Measurements from ENCODE around the gene SARM1. TPM values are rescaled to one million over a fixed set of nuclear protein-coding genes. Genes with fewer than 3 reads are reported as not detected.

The SARM1 gene
- total RNA-seq, 6 experiments from 2014 or later = 2.8 to 5.1 (median 3.9) TPM

DNA sequence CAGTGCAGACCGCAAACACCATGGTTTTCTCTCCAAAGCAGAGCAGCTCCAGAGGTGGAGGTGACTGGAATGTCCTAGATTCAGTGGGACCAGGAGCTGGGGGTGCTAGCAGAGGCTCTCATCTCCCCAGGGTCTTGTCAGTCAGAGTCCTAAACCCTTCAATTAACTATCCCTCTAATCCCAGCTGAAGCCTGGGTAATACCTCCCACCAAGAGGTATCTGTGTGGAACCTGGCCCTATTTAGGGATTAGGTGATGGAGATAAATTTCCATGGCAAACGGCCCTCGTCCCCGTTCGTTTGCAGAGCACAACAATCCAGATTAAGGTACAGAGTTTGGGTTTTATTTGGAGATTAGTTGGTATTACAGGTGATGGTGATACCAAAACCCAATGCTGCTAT lies 8.3 kb upstream of the SARM1 start:
- intact Hi-C loops (cut with DNase I) = no loop called here
- peaks cover 0 to 21% (median 3%) of the 10 kb centered on the region in 4 donors for H3K4me1 ChIP-seq
- peaks cover 0 to 49% (median 21%) of the 10 kb centered on the region in 4 donors for H3K36me3 ChIP-seq
- ATAC-seq (no peak), DNase-seq (no peak)
- H3K9me3 ChIP-seq = no peaks in the 10 kb centered on the region
- H3K27ac ChIP-seq = no peak overlapping the region
- H3K4me3 ChIP-seq = no peak overlapping the region
- TF ChIP-seq POLR2A (IDR thresholded peaks at IDR 0.05) = no peak
- TF ChIP-seq, protein P1, sequence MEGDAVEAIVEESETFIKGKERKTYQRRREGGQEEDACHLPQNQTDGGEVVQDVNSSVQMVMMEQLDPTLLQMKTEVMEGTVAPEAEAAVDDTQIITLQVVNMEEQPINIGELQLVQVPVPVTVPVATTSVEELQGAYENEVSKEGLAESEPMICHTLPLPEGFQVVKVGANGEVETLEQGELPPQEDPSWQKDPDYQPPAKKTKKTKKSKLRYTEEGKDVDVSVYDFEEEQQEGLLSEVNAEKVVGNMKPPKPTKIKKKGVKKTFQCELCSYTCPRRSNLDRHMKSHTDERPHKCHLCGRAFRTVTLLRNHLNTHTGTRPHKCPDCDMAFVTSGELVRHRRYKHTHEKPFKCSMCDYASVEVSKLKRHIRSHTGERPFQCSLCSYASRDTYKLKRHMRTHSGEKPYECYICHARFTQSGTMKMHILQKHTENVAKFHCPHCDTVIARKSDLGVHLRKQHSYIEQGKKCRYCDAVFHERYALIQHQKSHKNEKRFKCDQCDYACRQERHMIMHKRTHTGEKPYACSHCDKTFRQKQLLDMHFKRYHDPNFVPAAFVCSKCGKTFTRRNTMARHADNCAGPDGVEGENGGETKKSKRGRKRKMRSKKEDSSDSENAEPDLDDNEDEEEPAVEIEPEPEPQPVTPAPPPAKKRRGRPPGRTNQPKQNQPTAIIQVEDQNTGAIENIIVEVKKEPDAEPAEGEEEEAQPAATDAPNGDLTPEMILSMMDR (IDR thresholded peaks at IDR 0.05) = no peak
- H3K27me3 ChIP-seq = no peaks in the 10 kb centered on the region
- WGBS (ENCODE audit: insufficient coverage, low coverage, low lambda C conversion rate, missing lambda C conversion rate) = no CpG with 5 or more reads among the region's 5 CpGs

DNA sequence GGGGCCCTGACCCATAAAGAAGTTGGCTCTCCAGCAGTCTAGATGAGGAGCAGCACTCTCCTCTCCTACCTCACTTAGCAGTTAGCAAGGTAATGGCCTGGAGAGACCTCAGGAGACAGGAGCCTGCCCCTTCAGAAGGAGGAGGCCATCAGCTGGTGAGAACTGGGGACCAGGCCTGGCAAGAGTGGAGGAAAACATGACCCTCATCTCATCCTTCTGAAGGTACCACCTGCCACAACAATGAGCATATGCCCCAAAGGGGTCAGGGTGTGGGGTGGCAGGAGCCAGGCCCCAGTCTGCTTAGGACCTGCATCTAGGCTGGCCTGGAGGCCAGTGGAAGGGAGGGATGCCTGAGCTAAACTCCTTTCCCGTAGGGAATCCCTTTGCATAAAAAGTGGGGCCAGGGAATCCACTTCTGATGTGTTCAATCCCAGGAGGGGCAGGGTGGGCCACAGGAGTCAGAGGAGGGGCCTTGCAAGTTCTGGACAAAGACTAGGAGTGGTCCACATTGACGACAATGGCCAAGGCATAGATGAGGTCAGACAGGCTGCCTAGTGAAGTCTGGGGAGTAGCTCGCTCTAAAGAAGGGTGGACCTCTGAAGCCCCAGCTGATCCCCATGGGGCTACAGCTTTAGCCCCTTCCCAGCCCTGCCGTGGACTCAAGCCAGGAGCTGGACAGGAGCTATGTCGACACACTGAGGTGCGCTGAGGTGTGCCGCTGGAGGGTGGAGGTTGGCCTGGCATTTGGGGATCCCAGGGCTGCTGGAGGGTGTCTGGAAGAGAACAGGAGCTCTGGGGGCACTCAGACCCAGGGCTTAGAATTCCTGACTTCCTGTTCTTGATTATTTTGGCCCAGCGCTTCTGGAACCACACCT lies 7.5 kb upstream of the SARM1 start:
- peak in 1 of 3 donors; percentile 23 for DNase-seq
- ATAC-seq = no peak
- Histone ChIP-seq H3K9me3 (no peaks in the 10 kb centered on the region), H3K4me1 (peaks cover 0 to 16% (median 2%) of the 10 kb centered on the region in 4 donors), H3K36me3 (peaks cover 0 to 55% (median 25%) of the 10 kb centered on the region in 4 donors), H3K27me3 (no peaks in the 10 kb centered on the region), H3K27ac (no peak overlapping the region), H3K4me3 (no peak overlapping the region)
- WGBS (ENCODE audit: insufficient coverage, low coverage, low lambda C conversion rate, missing lambda C conversion rate) = 52% methylated on average over 3 of the region's 8 CpGs
- TF ChIP-seq, protein P1 (IDR thresholded peaks at IDR 0.05) = no peak
- TF ChIP-seq POLR2A (IDR thresholded peaks at IDR 0.05) = no peak
- intact Hi-C loops (cut with DNase I) = no loop called here

DNA sequence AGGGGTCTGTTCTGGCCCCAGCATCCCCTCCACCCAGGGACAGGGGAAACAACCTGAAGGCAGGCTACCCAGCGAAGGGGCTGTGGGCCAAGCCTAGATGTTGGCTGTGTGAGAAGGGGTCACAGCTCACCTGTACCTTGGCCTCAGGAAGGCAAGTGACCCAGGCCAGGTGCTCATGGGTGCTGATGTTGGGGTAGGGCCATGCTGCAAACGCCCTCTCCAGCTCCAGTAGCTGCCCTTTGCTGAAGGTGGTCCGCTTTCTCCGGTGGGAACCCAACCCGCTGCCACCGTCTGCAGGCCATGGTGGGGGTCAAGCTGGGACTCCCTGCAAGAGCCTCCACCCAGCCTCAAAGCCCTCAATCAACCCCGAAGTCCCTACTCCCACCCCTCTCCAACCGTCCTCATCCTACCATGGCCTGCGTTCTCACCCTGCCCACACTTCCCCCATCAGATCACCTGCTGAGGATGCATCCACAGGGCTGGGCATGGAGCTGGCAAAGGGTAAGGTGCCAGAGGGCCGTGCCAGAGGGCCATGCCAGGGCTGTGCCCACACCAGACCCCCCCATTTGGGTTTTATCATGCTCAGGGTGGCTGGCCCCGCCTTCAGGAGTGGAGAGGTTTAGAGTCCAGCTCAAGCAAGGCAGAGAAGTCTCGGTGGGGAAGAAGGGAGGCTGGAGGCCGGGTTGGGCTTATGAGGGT lies 6.7 kb upstream of the SARM1 start, which contains the start of gene SEBOX:
SEBOX (minus strand) TSS at position 535 of the 699 bp plus-strand sequence; CDS start at position 487, 48 bp downstream.
- H3K4me1 ChIP-seq = peaks cover 0 to 16% (median 2%) of the 10 kb centered on the region in 4 donors
- ATAC-seq (peak; percentile 34 to 57 (median 48)), DNase-seq (peak in 2 of 3 donors; percentile 66 to 84)
- H3K27ac ChIP-seq = peak within 1 kb of the TSS in 1 of 3 donors; percentile 43
- peaks cover 0 to 48% (median 26%) of the 10 kb centered on the region in 4 donors for H3K36me3 ChIP-seq
- H3K4me3 ChIP-seq = no peak within 1 kb of the TSS
- no peaks in the 10 kb centered on the region for H3K27me3 ChIP-seq
- TF ChIP-seq, protein P1 (IDR thresholded peaks at IDR 0.05) = no peak
- TF ChIP-seq POLR2A (IDR thresholded peaks at IDR 0.05) = no peak
- H3K9me3 ChIP-seq = no peaks in the 10 kb centered on the region
- 59% methylated on average over 4 of the region's 13 CpGs for WGBS (ENCODE audit: insufficient coverage, low coverage, low lambda C conversion rate, missing lambda C conversion rate)
- intact Hi-C loops (cut with DNase I) = no loop called here

DNA sequence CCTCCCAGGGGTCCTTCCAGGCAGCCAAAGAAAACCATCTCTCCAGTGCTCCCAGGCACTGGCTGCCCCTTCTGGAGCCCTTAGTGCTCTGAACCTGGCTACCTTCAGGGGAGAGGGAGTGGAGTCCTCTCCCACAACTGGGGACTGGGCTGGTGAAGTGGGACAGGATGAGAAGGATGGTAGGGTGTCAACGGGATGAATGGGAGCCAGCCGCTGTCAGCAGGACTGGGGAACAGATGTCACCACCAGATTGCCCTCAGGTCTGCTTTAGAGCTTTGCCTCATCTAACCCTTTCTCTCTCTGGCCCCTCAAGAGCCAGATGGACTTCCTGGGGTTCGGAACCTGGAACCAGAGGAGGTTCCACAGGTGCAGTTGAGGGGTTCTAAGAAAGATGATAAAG lies 6.0 kb upstream of the SARM1 start:
- DNase-seq (no peak), ATAC-seq (peak in 3 of 4 donors; percentile 1 to 2 (median 1))
- Histone ChIP-seq H3K4me3 (no peak overlapping the region), H3K27me3 (no peaks in the 10 kb centered on the region), H3K9me3 (no peaks in the 10 kb centered on the region), H3K27ac (peak overlapping the region in 1 of 3 donors; percentile 43), H3K36me3 (peaks cover 0 to 41% (median 21%) of the 10 kb centered on the region in 4 donors), H3K4me1 (peaks cover 0 to 16% (median 2%) of the 10 kb centered on the region in 4 donors)
- no peak for TF ChIP-seq POLR2A (IDR thresholded peaks at IDR 0.05)
- TF ChIP-seq, protein P1 (IDR thresholded peaks at IDR 0.05) = no peak
- 14% methylated on average over 1 of the region's 3 CpGs for WGBS (ENCODE audit: insufficient coverage, low coverage, low lambda C conversion rate, missing lambda C conversion rate)
- intact Hi-C loops (cut with DNase I) = no loop called here
